ENCODE measurements around the gene RPS6KA1. TPM values are rescaled to one million over a fixed set of nuclear protein-coding genes. Genes with fewer than 3 reads are reported as not detected.
"Not testable (repeated sequence)": the region's sequence is repeated elsewhere in the genome, so short reads cannot be mapped to it uniquely, and the experiment has no call there.

Gene RPS6KA1
- total RNA-seq, 1 experiment from 2014 or later: 65.5 TPM

GRCh38 chr1:26610781-26611180 is 81.2 kb downstream of the RPS6KA1 start:
- DNase-seq (ENCODE audit: low spot score): no peak
- H3K4me1 Mint-ChIP-seq: peaks cover 22% of the 10 kb centered on the region
- ChIA-PET POLR2A (interaction anchor here (0.6 kb wide), 1 partner anchor 455 kb away, joined by 6 read pairs; no protein-coding TSS in a partner anchor), CTCF (interaction anchor here (1.5 kb wide), 1 partner anchor 9 kb away, joined by 4 read pairs; no protein-coding TSS in a partner anchor)
- ATAC-seq: no peak
- H3K9me3 Mint-ChIP-seq: no peaks in the 10 kb centered on the region
- no peak overlapping the region for H3K4me3 Mint-ChIP-seq
- TF ChIP-seq ZBTB21 (CRISPR knock-in tag; IDR thresholded peaks at IDR 0.05; ENCODE audit: borderline replicate concordance): no peak
- H3K27me3 Mint-ChIP-seq (ENCODE audit: low read depth): peaks cover 2% of the 10 kb centered on the region
- no peak overlapping the region for H3K27ac Mint-ChIP-seq
- no peaks in the 10 kb centered on the region for H3K36me3 Mint-ChIP-seq

GRCh38 chr1:26612627-26613026 is 83.1 kb downstream of the RPS6KA1 start:
- ATAC-seq; H3K4me3 Mint-ChIP-seq; H3K27ac Mint-ChIP-seq; DNase-seq (ENCODE audit: low spot score); H3K36me3 Mint-ChIP-seq; CTCF ChIA-PET; H3K9me3 Mint-ChIP-seq; POLR2A ChIA-PET: not testable (repeated sequence)
- H3K4me1 Mint-ChIP-seq: peaks cover 28% of the 10 kb centered on the region
- peaks cover 17% of the 10 kb centered on the region for H3K27me3 Mint-ChIP-seq (ENCODE audit: low read depth)

- Mint-ChIP-seq H3K36me3 (no peaks in the 10 kb centered on the region), H3K4me3 (no peak overlapping the region), H3K9me3 (no peaks in the 10 kb centered on the region), H3K27ac (no peak overlapping the region), H3K27me3 (ENCODE audit: low read depth) (peaks cover 19% of the 10 kb centered on the region), H3K4me1 (peaks cover 46% of the 10 kb centered on the region)
- TF ChIP-seq TP53 (CRISPR knock-in tag; IDR thresholded peaks at IDR 0.05) (no peak), FOXJ3 (CRISPR knock-in tag; IDR thresholded peaks at IDR 0.05; ENCODE audit: borderline replicate concordance) (no peak), MXD4 (CRISPR knock-in tag; IDR thresholded peaks at IDR 0.05; ENCODE audit: borderline replicate concordance) (no peak), TEAD1 (CRISPR knock-in tag; IDR thresholded peaks at IDR 0.05) (no peak), ZNF512 (CRISPR knock-in tag; IDR thresholded peaks at IDR 0.05; ENCODE audit: borderline replicate concordance) (no peak), KAT7 (CRISPR knock-in tag; IDR thresholded peaks at IDR 0.05; ENCODE audit: borderline replicate concordance) (no peak), ZBTB21 (CRISPR knock-in tag; IDR thresholded peaks at IDR 0.05; ENCODE audit: borderline replicate concordance) (no peak), RORB (CRISPR knock-in tag; IDR thresholded peaks at IDR 0.05) (no peak), PRRX2 (CRISPR knock-in tag; IDR thresholded peaks at IDR 0.05) (no peak), NR2C2 (CRISPR knock-in tag; IDR thresholded peaks at IDR 0.05) (no peak), ATF6 (CRISPR knock-in tag; IDR thresholded peaks at IDR 0.05) (no peak), SMAD3 (CRISPR knock-in tag; IDR thresholded peaks at IDR 0.05; ENCODE audit: borderline replicate concordance) (no peak), USF2 (CRISPR knock-in tag; IDR thresholded peaks at IDR 0.05) (no peak), GABPB1 (CRISPR knock-in tag; IDR thresholded peaks at IDR 0.05) (no peak)
- POLR2A ChIA-PET: interaction anchor here (1.2 kb wide), 1 partner anchor 77 kb away, joined by 5 read pairs; no protein-coding TSS in a partner anchor
- no peak for DNase-seq (ENCODE audit: low spot score)
- no peak for ATAC-seq
- CTCF ChIA-PET: interaction anchor here (1.1 to 4.4 kb wide), 6 partner anchors 14 to 173 kb away, joined by 3 to 26 read pairs (median 6); partner anchors contain the start of gene PIGV
Measured at GRCh38 chr1:26614655-26615411, 85.3 kb downstream of the RPS6KA1 start.

- Mint-ChIP-seq H3K27me3 (ENCODE audit: low read depth) (peaks cover 19% of the 10 kb centered on the region), H3K4me1 (peaks cover 39% of the 10 kb centered on the region)
Measured at GRCh38 chr1:26616881-26617280, 87.3 kb downstream of the RPS6KA1 start.

More at GRCh38 chr1:26616881-26617280, 87.3 kb downstream of the RPS6KA1 start:
- no peak overlapping the region for H3K4me3 Mint-ChIP-seq
- POLR2A ChIA-PET: no interaction called here
- no peaks in the 10 kb centered on the region for H3K36me3 Mint-ChIP-seq
- ATAC-seq (no peak), DNase-seq (ENCODE audit: low spot score) (no peak)
- TF ChIP-seq NFATC4 (CRISPR knock-in tag; IDR thresholded peaks at IDR 0.05) (no peak), EMX1 (CRISPR knock-in tag; IDR thresholded peaks at IDR 0.05) (no peak), TP53 (CRISPR knock-in tag; IDR thresholded peaks at IDR 0.05) (no peak)
- CTCF ChIA-PET: interaction anchor here (2.2 to 4.4 kb wide), 2 partner anchors 17 to 78 kb away, joined by 7 to 26 read pairs; no protein-coding TSS in a partner anchor
- no peak overlapping the region for H3K27ac Mint-ChIP-seq
- H3K9me3 Mint-ChIP-seq: no peaks in the 10 kb centered on the region

Data from WTC11 (cell line).